Suprapubic skin (tissue), 4 donors: ENCODE measurements around the gene CELF5. TPM values are rescaled to one million over a fixed set of nuclear protein-coding genes. Genes with fewer than 3 reads are reported as not detected.

ENCODE experiments used
- DNase-seq, 2 donors: peaks; one replicate each; pipeline ENCODE4 v3.0.0-alpha.2; 2019; ENCODE audit warnings: low spot score in 2 of 2
- H3K27ac ChIP-seq: fragments of 200-600 bp; sonication (generic); one replicate; pipeline ENCODE4 v1.5.1; 2019
- H3K27me3 ChIP-seq: fragments of 200-600 bp; sonication (generic); one replicate; pipeline ENCODE4 v1.5.1; 2019
- H3K36me3 ChIP-seq: fragments of 200-600 bp; sonication (generic); one replicate; pipeline ENCODE4 v1.5.1; 2019
- H3K4me1 ChIP-seq: fragments of 200-600 bp; sonication (generic); one replicate; pipeline ENCODE4 v1.5.1; 2019
- H3K4me3 ChIP-seq: fragments of 200-600 bp; sonication (generic); one replicate; pipeline ENCODE4 v1.5.1; 2019; ENCODE audit warnings: mild to moderate bottlenecking
- H3K9me3 ChIP-seq: fragments of 200-600 bp; sonication (generic); one replicate; pipeline ENCODE4 v1.5.1; 2019
- EP300 ChIP-seq: sonication (generic); formaldehyde crosslinking; IDR thresholded peaks from one replicate; pipeline ENCODE4 v1.6.1; 2017; ENCODE audit warnings: antibody characterized with exemption
- POLR2A ChIP-seq, 2 donors: fragments of 450-650 bp; IDR thresholded peaks; one replicate each; pipeline ENCODE4 v1.6.1; 2017; ENCODE audit warnings: antibody characterized with exemption in 2 of 2, mild to moderate bottlenecking in 2 of 2, moderate library complexity in 2 of 2
- POLR2AphosphoS5 ChIP-seq, 3 donors: sonication (generic); formaldehyde crosslinking; IDR thresholded peaks; one replicate each; pipeline ENCODE4 v1.6.1; 2017; ENCODE audit warnings: antibody characterized with exemption in 3 of 3
- WGBS: methylation state at CpG from one replicate; pipeline ENCODE4 v1.1.5; 2018; 5-methylcytosine and 5-hydroxymethylcytosine counted together
- total RNA-seq, 4 donors: library from RNA; depleted of rRNA; stranded (reverse); fragments of >200 nt; gene quantifications; one replicate each; pipeline ENCODE4 v1.1.0, GENCODE V29; 2016
- TF ChIP-seq, protein P1 (sequence below), 2 donors: fragments of 200-600 bp in 1 of 2; fragments of 450-650 bp in 1 of 2; sonication (generic) in 1 of 2; IDR thresholded peaks; one replicate each; pipeline ENCODE4 v1.5.1; 2016 to 2019; ENCODE audit warnings: antibody characterized with exemption in 2 of 2, mild to moderate bottlenecking in 1 of 2, moderate library complexity in 1 of 2

CELF5 gene
- total RNA-seq, 4 donors from 2014 or later: 0.17 to 0.87 (median 0.64) TPM; not detected in 1

GRCh38 chr19:3302755-3303154 is 78.3 kb downstream of the CELF5 start:
- Histone ChIP-seq H3K27ac (no peak overlapping the region), H3K9me3 (peaks cover 6% of the 10 kb centered on the region), H3K4me3 (no peak overlapping the region), H3K27me3 (peaks cover 46% of the 10 kb centered on the region), H3K4me1 (peaks cover 11% of the 10 kb centered on the region), H3K36me3 (no peaks in the 10 kb centered on the region)
- WGBS: 84% methylated on average over 2 of the region's 3 CpGs
- TF ChIP-seq, protein P1, sequence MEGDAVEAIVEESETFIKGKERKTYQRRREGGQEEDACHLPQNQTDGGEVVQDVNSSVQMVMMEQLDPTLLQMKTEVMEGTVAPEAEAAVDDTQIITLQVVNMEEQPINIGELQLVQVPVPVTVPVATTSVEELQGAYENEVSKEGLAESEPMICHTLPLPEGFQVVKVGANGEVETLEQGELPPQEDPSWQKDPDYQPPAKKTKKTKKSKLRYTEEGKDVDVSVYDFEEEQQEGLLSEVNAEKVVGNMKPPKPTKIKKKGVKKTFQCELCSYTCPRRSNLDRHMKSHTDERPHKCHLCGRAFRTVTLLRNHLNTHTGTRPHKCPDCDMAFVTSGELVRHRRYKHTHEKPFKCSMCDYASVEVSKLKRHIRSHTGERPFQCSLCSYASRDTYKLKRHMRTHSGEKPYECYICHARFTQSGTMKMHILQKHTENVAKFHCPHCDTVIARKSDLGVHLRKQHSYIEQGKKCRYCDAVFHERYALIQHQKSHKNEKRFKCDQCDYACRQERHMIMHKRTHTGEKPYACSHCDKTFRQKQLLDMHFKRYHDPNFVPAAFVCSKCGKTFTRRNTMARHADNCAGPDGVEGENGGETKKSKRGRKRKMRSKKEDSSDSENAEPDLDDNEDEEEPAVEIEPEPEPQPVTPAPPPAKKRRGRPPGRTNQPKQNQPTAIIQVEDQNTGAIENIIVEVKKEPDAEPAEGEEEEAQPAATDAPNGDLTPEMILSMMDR (IDR thresholded peaks at IDR 0.05): no peak
- TF ChIP-seq POLR2A (IDR thresholded peaks at IDR 0.05) (no peak), EP300 (no peak), POLR2AphosphoS5 (IDR thresholded peaks at IDR 0.05) (no peak)
- no peak for DNase-seq

DNA sequence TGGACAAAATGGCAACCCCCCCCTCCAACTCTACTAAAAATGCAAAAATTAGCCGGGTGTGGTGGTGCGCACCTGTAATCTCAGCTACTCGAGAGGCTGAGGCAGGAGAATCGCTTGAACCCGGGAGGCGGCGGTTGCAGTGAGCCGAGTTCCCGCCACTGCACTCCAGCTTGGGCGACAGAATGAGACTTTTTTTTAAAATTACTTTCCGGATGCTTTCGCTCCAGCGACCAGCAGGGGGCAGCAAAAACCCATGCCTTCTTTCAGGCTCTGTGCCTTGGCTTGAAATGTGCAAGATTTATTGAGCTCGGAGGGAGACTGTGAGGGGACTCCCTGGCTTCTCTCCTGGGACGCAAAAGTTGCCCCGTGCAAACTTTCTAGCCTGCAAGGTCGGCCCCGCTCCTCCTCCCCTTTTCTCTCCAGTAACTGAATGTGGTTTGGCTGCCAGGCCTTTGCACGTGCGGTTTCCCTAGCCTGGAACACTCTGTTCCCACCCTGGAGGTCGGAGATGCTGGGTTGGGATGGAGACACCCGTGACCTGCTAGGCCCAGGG is 80.5 kb downstream of the CELF5 start:
- Histone ChIP-seq H3K27me3 (peaks cover 46% of the 10 kb centered on the region), H3K4me1 (peaks cover 11% of the 10 kb centered on the region), H3K36me3 (no peaks in the 10 kb centered on the region), H3K27ac (no peak overlapping the region), H3K4me3 (no peak overlapping the region), H3K9me3 (peaks cover 6% of the 10 kb centered on the region)
- no peak for DNase-seq
- 10% methylated on average over 20 of the region's 22 CpGs for WGBS
- TF ChIP-seq EP300: no peak
- no peak for TF ChIP-seq POLR2A (IDR thresholded peaks at IDR 0.05)
- TF ChIP-seq, protein P1 (IDR thresholded peaks at IDR 0.05): peak; percentile 86 to 94
- peak in 1 of 3 donors; percentile 95 for TF ChIP-seq POLR2AphosphoS5 (IDR thresholded peaks at IDR 0.05)

GRCh38 chr19:3309724-3310123 is 85.3 kb downstream of the CELF5 start:
- H3K36me3 ChIP-seq: no peaks in the 10 kb centered on the region
- H3K4me1 ChIP-seq: peaks cover 7% of the 10 kb centered on the region
- no peak overlapping the region for H3K4me3 ChIP-seq
- H3K9me3 ChIP-seq: no peaks in the 10 kb centered on the region
- no peak for DNase-seq
- H3K27ac ChIP-seq: no peak overlapping the region
- TF ChIP-seq POLR2AphosphoS5 (IDR thresholded peaks at IDR 0.05) (no peak), EP300 (no peak), POLR2A (IDR thresholded peaks at IDR 0.05) (no peak)
- TF ChIP-seq, protein P1 (IDR thresholded peaks at IDR 0.05): no peak
- WGBS: 54% methylated on average over 1 of the region's 1 CpG
- H3K27me3 ChIP-seq: peaks cover 60% of the 10 kb centered on the region

- H3K4me1 ChIP-seq: peaks cover 2% of the 10 kb centered on the region
- TF ChIP-seq POLR2AphosphoS5 (IDR thresholded peaks at IDR 0.05) (no peak), POLR2A (IDR thresholded peaks at IDR 0.05) (no peak), EP300 (no peak)
- TF ChIP-seq, protein P1 (IDR thresholded peaks at IDR 0.05): no peak
Observed at GRCh38 chr19:3310280-3310679, 85.8 kb downstream of the CELF5 start.

GRCh38 chr19:3310711-3311110 is 86.2 kb downstream of the CELF5 start:
- peaks cover 64% of the 10 kb centered on the region for H3K27me3 ChIP-seq
- no peaks in the 10 kb centered on the region for H3K36me3 ChIP-seq
- H3K4me1 ChIP-seq: no peaks in the 10 kb centered on the region
- no peak overlapping the region for H3K4me3 ChIP-seq
- no peak for DNase-seq
- H3K27ac ChIP-seq: no peak overlapping the region
- no peaks in the 10 kb centered on the region for H3K9me3 ChIP-seq
- TF ChIP-seq POLR2A (IDR thresholded peaks at IDR 0.05) (no peak), POLR2AphosphoS5 (IDR thresholded peaks at IDR 0.05) (no peak), EP300 (no peak)
- TF ChIP-seq, protein P1 (IDR thresholded peaks at IDR 0.05): no peak

More at GRCh38 chr19:3310280-3310679, 85.8 kb downstream of the CELF5 start:
- DNase-seq: no peak
- Histone ChIP-seq H3K9me3 (no peaks in the 10 kb centered on the region), H3K27me3 (peaks cover 64% of the 10 kb centered on the region), H3K27ac (no peak overlapping the region), H3K4me3 (no peak overlapping the region), H3K36me3 (no peaks in the 10 kb centered on the region)
- 78% methylated on average over 1 of the region's 1 CpG for WGBS
